ELF-1 (cell line): ENCODE results near the gene ATRX.
"Not testable (repeated sequence)": the region's sequence is repeated elsewhere in the genome, so short reads cannot be mapped to it uniquely, and the experiment has no call there.

ENCODE experiments used
- DNase-seq: peaks from one replicate; pipeline ENCODE4 v3.0.0-alpha.2; 2016; ENCODE audit warnings: low read depth, low spot score

Gene ATRX

GRCh38 chrX:77740376-77740905, 45.6 kb downstream of the ATRX start:
- DNase-seq = peak; percentile 21

GRCh38 chrX:77733342-77733741, 52.7 kb downstream of the ATRX start:
- no peak for DNase-seq

GRCh38 chrX:77731821-77732419, 54.1 kb downstream of the ATRX start:
- no peak for DNase-seq

GRCh38 chrX:77726095-77726494, 59.9 kb downstream of the ATRX start:
- not testable (repeated sequence) for DNase-seq

- no peak for DNase-seq
Measured at GRCh38 chrX:77723681-77724080, 62.3 kb downstream of the ATRX start.

GRCh38 chrX:77719388-77719787, 66.6 kb downstream of the ATRX start:
- no peak for DNase-seq

GRCh38 chrX:77704881-77705280, 81.1 kb downstream of the ATRX start:
- no peak for DNase-seq

- no peak for DNase-seq
Measured at GRCh38 chrX:77698242-77698641, 87.8 kb downstream of the ATRX start.

- DNase-seq = no peak
Measured at GRCh38 chrX:77694491-77694890, 91.5 kb downstream of the ATRX start.

GRCh38 chrX:77693594-77693993, 92.4 kb downstream of the ATRX start:
- no peak for DNase-seq

- no peak for DNase-seq
Measured at GRCh38 chrX:77691916-77692315, 94.1 kb downstream of the ATRX start.

GRCh38 chrX:77689376-77689775, 96.6 kb downstream of the ATRX start:
- DNase-seq = no peak

GRCh38 chrX:77685683-77686082, 100.3 kb downstream of the ATRX start:
- DNase-seq = not testable (repeated sequence)

GRCh38 chrX:77679144-77679543, 106.9 kb downstream of the ATRX start:
- DNase-seq = no peak

GRCh38 chrX:77675986-77676385, 110.0 kb downstream of the ATRX start:
- DNase-seq = no peak

- DNase-seq = no peak
Measured at GRCh38 chrX:77668391-77669237, 117.4 kb downstream of the ATRX start.

GRCh38 chrX:77658886-77659285, 127.1 kb downstream of the ATRX start:
- DNase-seq = no peak

- no peak for DNase-seq
Measured at GRCh38 chrX:77652095-77652494, 133.9 kb downstream of the ATRX start.

- DNase-seq = no peak
Measured at GRCh38 chrX:77640702-77641101, 145.3 kb downstream of the ATRX start.

GRCh38 chrX:77639820-77640219, 146.2 kb downstream of the ATRX start:
- DNase-seq = no peak

GRCh38 chrX:77638397-77638796, 147.6 kb downstream of the ATRX start:
- DNase-seq = no peak

- DNase-seq = no peak
Measured at GRCh38 chrX:77635373-77635772, 150.6 kb downstream of the ATRX start.
